ENCODE results near the gene TFDP1. TPM values are rescaled to one million over a fixed set of nuclear protein-coding genes. Genes with fewer than 3 reads are reported as not detected.

Gene TFDP1
- total and polyA plus RNA-seq, 10 donors, result 21.7 to 91.7 (median 51.7) TPM

GRCh38 chr13:113663934-113664333, 79.4 kb downstream of the TFDP1 start:
- 76 to 87% (median 81%) methylated on average over 15 of the region's 15 CpGs for WGBS, 5 donors
- H3K27me3 ChIP-seq (replicated peaks in 1 of 7), result peaks cover 0 to 3% (median 0%) of the 10 kb centered on the region in 7 donors

GRCh38 chr13:113664751-113665596, 80.4 kb downstream of the TFDP1 start:
- no peak overlapping the region for H3K4me3 ChIP-seq
- H3K4me1 ChIP-seq, result no peaks in the 10 kb centered on the region
- H3K9me3 ChIP-seq, result peaks cover 0 to 26% (median 21%) of the 10 kb centered on the region in 8 donors
- TF ChIP-seq POLR2A (IDR thresholded peaks at IDR 0.05) (no peak), CTCF (IDR thresholded peaks at IDR 0.05 in 8 of 11, conservative IDR thresholded peaks at IDR 0.05 in 3 of 11) (no peak), POLR2AphosphoS5 (IDR thresholded peaks at IDR 0.05) (no peak)
- intact Hi-C loops (cut with DNase I; ENCODE audit: low total_unique reads), result no loop called here
- peaks cover 0 to 5% (median 0%) of the 10 kb centered on the region in 7 donors for H3K27me3 ChIP-seq (replicated peaks in 1 of 7)
- no peaks in the 10 kb centered on the region for H3K36me3 ChIP-seq
- 69 to 74% (median 70%) methylated on average over 20 to 21 of the region's 21 CpGs for WGBS, 5 donors
- peak; percentile 43 for DNase-seq
- H3K27ac ChIP-seq, result no peak overlapping the region

More at GRCh38 chr13:113663934-113664333, 79.4 kb downstream of the TFDP1 start:
- TF ChIP-seq POLR2AphosphoS5 (IDR thresholded peaks at IDR 0.05), result no peak
- TF ChIP-seq CTCF (IDR thresholded peaks at IDR 0.05 in 8 of 11, conservative IDR thresholded peaks at IDR 0.05 in 3 of 11), result no peak
- TF ChIP-seq POLR2A (IDR thresholded peaks at IDR 0.05), result no peak
- DNase-seq, result peak; percentile 59
- no peaks in the 10 kb centered on the region for H3K36me3 ChIP-seq
- H3K27ac ChIP-seq, result no peak overlapping the region
- intact Hi-C loops (cut with DNase I; ENCODE audit: low total_unique reads), result no loop called here
- no peak overlapping the region for H3K4me3 ChIP-seq
- peaks cover 0 to 26% (median 21%) of the 10 kb centered on the region in 8 donors for H3K9me3 ChIP-seq
- no peaks in the 10 kb centered on the region for H3K4me1 ChIP-seq

GRCh38 chr13:113665597-113666328, 81.2 kb downstream of the TFDP1 start:
- Histone ChIP-seq H3K9me3 (peaks cover 0 to 18% (median 16%) of the 10 kb centered on the region in 8 donors), H3K4me1 (no peaks in the 10 kb centered on the region), H3K4me3 (no peak overlapping the region), H3K36me3 (no peaks in the 10 kb centered on the region), H3K27ac (no peak overlapping the region), H3K27me3 (replicated peaks in 1 of 7) (peaks cover 0 to 6% (median 0%) of the 10 kb centered on the region in 7 donors)
- peak; percentile 47 for DNase-seq
- 80 to 93% (median 87%) methylated on average over 2 to 3 of the region's 3 CpGs for WGBS, 5 donors
- intact Hi-C loops (cut with DNase I; ENCODE audit: low total_unique reads), result no loop called here
- TF ChIP-seq POLR2AphosphoS5 (IDR thresholded peaks at IDR 0.05) (no peak), POLR2A (IDR thresholded peaks at IDR 0.05) (no peak), CTCF (IDR thresholded peaks at IDR 0.05 in 8 of 11, conservative IDR thresholded peaks at IDR 0.05 in 3 of 11) (no peak)

GRCh38 chr13:113666329-113666670, 81.7 kb downstream of the TFDP1 start:
- DNase-seq, result peak; percentile 20
- WGBS, 5 donors, result 81 to 93% (median 91%) methylated on average over 2 of the region's 2 CpGs

More at GRCh38 chr13:113666329-113666670, 81.7 kb downstream of the TFDP1 start:
- peaks cover 0 to 6% (median 0%) of the 10 kb centered on the region in 7 donors for H3K27me3 ChIP-seq (replicated peaks in 1 of 7)
- no peaks in the 10 kb centered on the region for H3K36me3 ChIP-seq
- intact Hi-C loops (cut with DNase I; ENCODE audit: low total_unique reads), result no loop called here
- TF ChIP-seq POLR2A (IDR thresholded peaks at IDR 0.05) (no peak), POLR2AphosphoS5 (IDR thresholded peaks at IDR 0.05) (no peak), CTCF (IDR thresholded peaks at IDR 0.05 in 8 of 11, conservative IDR thresholded peaks at IDR 0.05 in 3 of 11) (no peak)
- no peak overlapping the region for H3K4me3 ChIP-seq
- no peak overlapping the region for H3K27ac ChIP-seq
- H3K4me1 ChIP-seq, result no peaks in the 10 kb centered on the region
- H3K9me3 ChIP-seq, result peaks cover 0 to 13% (median 11%) of the 10 kb centered on the region in 8 donors

Measured in spleen (tissue), 11 donors.